Type B pancreatic cell (in vitro differentiated cells): ENCODE measurements around the gene BEAN1. TPM values are rescaled to one million over a fixed set of nuclear protein-coding genes. Genes with fewer than 3 reads are reported as not detected.
"Not testable (repeated sequence)": the region's sequence is repeated elsewhere in the genome, so short reads cannot be mapped to it uniquely, and the experiment has no call there.

ENCODE experiments used
- DNase-seq: peaks from one replicate; pipeline ENCODE4 v3.0.0; 2021; ENCODE audit warnings: mixed read lengths; ENCODE audit not compliant: unreplicated experiment; ENCODE audit errors: extremely low spot score
- H3K27ac Mint-ChIP-seq: 2 replicates; pipeline ENCODE4 v1.8.0; 2021; ENCODE audit warnings: mild to moderate bottlenecking, mixed read lengths
- H3K27me3 Mint-ChIP-seq: 2 replicates; pipeline ENCODE4 v1.8.0; 2021; ENCODE audit warnings: mixed read lengths
- H3K36me3 Mint-ChIP-seq: 2 replicates; pipeline ENCODE4 v1.8.0; 2021; ENCODE audit warnings: mixed read lengths
- H3K4me1 Mint-ChIP-seq: one replicate; pipeline ENCODE4 v1.8.0; 2021; ENCODE audit warnings: mixed read lengths; ENCODE audit not compliant: unreplicated experiment
- H3K4me3 Mint-ChIP-seq: 2 replicates; pipeline ENCODE4 v1.8.0; 2021; ENCODE audit warnings: mild to moderate bottlenecking, mixed read lengths
- H3K9me3 Mint-ChIP-seq: 2 replicates; pipeline ENCODE4 v1.8.0; 2021; ENCODE audit warnings: mixed read lengths
- total RNA-seq: library from RNA; stranded (reverse); gene quantifications from 2 replicates; pipeline ENCODE4 v1.2.1, GENCODE V29; 2021; ENCODE audit warnings: low replicate concordance
- TF ChIP-seq, protein P1 (sequence below): fragments of 200-600 bp; sonication (generic); conservative IDR thresholded peaks from 2 replicates; pipeline ENCODE4 v1.5.0; 2021; ENCODE audit warnings: antibody characterized with exemption, mild to moderate bottlenecking

The BEAN1 gene
- total RNA-seq, 1 donor from 2014 or later = 1.1 TPM

DNA sequence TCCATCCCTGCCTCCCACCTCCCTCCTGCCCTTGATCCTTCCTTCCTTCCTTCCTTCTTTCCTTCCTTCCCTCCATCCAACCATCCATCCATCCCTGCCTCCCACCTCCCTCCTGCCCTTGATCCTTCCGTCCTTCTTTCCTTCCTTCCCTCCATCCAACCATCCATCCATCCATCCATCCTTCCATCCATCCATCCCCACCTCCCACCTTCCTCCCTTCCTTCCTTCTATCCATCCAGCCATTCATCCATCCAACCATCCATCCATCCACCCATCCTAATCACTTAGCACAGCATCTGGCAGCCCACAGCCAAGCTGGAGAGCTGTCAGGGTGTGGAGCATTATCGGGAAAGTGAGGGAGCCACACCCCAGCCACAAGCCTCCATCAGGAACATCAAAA lies 68.3 kb downstream of the BEAN1 start:
- Mint-ChIP-seq H3K9me3 (no peaks in the 10 kb centered on the region), H3K4me1 (no peaks in the 10 kb centered on the region), H3K36me3 (no peaks in the 10 kb centered on the region), H3K27ac (no peak overlapping the region), H3K27me3 (no peaks in the 10 kb centered on the region), H3K4me3 (no peak overlapping the region)
- TF ChIP-seq, protein P1, sequence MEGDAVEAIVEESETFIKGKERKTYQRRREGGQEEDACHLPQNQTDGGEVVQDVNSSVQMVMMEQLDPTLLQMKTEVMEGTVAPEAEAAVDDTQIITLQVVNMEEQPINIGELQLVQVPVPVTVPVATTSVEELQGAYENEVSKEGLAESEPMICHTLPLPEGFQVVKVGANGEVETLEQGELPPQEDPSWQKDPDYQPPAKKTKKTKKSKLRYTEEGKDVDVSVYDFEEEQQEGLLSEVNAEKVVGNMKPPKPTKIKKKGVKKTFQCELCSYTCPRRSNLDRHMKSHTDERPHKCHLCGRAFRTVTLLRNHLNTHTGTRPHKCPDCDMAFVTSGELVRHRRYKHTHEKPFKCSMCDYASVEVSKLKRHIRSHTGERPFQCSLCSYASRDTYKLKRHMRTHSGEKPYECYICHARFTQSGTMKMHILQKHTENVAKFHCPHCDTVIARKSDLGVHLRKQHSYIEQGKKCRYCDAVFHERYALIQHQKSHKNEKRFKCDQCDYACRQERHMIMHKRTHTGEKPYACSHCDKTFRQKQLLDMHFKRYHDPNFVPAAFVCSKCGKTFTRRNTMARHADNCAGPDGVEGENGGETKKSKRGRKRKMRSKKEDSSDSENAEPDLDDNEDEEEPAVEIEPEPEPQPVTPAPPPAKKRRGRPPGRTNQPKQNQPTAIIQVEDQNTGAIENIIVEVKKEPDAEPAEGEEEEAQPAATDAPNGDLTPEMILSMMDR = no peak
- DNase-seq = no peak

DNA sequence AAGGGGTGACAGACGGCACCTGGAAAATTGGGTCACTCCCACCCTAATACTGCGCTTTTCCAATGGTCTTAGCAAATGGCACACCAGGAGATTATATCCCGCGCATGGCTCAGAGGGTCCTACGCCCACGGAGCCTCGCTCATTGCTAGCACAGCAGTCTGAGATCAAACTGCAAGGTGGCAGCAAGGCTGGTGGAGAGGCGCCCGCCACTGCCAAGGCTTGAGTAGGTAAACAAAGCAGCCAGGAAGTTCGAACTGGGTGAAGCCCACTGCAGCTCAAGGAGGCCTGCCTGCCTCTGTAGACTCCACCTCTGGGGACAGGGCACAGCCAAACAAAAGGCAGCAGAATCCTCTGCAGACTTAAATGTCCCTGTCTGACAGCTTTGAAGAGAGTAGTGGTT lies 69.1 kb downstream of the BEAN1 start:
- not testable (repeated sequence) for DNase-seq, H3K9me3 Mint-ChIP-seq, H3K27me3 Mint-ChIP-seq, H3K4me1 Mint-ChIP-seq, H3K36me3 Mint-ChIP-seq, H3K27ac Mint-ChIP-seq, H3K4me3 Mint-ChIP-seq

DNA sequence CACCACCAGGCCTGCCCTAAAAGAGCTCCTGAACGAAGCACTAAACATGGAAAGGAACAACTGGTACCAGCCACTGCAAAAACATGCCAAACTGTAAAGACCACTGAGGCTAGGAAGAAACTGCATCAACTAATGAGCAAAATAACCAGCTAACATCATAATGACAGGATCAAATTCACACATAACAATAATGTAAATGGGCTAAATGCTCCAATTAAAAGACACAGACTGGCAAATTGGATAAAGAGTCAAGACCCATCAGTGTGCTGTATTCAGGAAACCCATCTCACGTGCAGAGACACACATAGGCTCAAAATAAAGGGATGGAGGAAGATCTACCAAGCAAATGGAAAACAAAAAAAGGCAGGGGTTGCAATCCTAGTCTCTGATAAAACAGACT lies 70.8 kb downstream of the BEAN1 start:
- not testable (repeated sequence) for H3K27me3 Mint-ChIP-seq, H3K27ac Mint-ChIP-seq

DNA sequence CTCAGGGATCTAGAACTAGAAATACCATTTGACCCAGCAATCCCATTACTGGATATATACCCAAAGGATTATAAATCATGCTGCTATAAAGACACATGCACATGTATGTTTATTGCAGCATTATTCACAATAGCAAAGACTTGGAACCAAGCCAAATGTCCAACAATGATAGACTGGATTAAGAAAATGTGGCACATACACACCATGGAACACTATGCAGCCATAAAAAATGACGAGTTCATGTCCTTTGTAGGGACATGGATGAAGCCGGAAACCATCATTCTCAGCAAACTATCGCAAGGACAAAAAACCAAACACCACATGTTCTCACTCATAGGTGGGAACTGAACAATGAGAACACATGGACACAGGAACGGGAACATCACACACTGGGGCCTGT lies 74.5 kb downstream of the BEAN1 start:
- not testable (repeated sequence) for DNase-seq, H3K36me3 Mint-ChIP-seq, H3K27ac Mint-ChIP-seq, H3K4me3 Mint-ChIP-seq, H3K4me1 Mint-ChIP-seq, H3K9me3 Mint-ChIP-seq, H3K27me3 Mint-ChIP-seq

More for the DNA sequence above, 70.8 kb downstream of the BEAN1 start:
- not testable (repeated sequence) for H3K36me3 Mint-ChIP-seq, H3K9me3 Mint-ChIP-seq, H3K4me3 Mint-ChIP-seq, DNase-seq, H3K4me1 Mint-ChIP-seq

DNA sequence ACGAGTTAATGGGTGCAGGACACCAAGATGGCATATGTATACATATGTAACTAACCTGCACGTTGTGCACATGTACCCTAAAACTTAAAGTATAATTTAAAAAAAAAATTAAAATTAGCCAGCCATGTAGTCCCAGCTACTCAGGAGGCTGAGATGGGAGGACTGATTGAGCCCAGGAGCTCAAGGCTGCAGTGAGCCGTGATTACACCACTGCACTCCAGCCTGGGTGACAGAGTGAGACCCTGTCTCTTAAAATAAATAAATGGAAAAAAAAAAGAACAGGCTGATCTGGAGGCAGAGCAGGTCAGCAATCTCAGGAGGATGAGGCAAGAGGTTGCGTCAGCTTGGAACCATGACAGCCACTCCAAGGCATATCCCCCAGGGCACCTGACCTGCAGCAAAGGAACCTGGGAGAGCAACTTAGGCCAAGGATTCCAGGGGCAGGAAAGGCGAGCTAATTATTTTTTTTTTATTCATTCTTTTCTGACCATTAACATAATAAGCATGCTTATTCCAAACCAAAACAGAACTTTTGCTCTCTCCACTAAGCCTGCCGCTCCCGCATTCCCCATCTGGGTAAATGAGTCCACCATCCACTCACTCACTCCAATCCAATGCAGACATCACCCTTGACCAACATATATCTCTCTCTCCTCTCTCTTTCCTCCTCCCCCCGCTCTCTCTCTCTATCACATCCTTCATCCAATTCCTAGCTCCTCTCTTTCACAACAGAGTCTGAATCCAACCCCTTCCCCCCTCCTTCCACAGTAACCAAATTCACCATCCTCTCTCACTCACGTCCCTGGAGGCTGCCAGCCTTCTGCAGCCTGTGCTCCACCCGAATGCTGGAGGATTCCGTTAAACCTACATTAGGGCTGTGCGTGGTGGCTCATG lies 75.2 kb downstream of the BEAN1 start:
- DNase-seq = no peak
- Mint-ChIP-seq H3K4me1 (peaks cover 5% of the 10 kb centered on the region), H3K9me3 (no peaks in the 10 kb centered on the region), H3K27me3 (no peaks in the 10 kb centered on the region), H3K4me3 (no peak overlapping the region), H3K27ac (no peak overlapping the region), H3K36me3 (no peaks in the 10 kb centered on the region)
- TF ChIP-seq, protein P1 = no peak

DNA sequence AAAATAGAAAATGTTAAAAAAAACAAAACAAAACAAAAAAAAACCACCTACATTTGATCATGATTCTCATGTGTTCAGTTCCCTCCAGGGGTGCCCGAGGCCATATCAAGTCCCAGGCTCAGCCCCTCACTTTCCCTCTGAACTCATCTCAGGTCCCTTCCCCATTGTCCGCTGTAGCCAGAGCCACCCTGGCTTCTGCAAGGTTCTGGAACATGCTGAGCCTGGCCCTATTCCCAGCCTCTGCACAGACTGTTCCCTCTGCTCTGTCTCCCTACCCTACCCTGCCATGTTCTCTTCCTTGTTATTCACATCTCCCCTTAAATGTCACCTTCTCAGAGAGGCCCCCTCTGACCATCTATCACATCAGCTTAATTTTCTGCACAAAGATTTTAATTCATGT lies 75.9 kb downstream of the BEAN1 start:
- DNase-seq = no peak
- Mint-ChIP-seq H3K4me3 (no peak overlapping the region), H3K4me1 (peaks cover 5% of the 10 kb centered on the region), H3K36me3 (peaks cover 6% of the 10 kb centered on the region), H3K9me3 (no peaks in the 10 kb centered on the region), H3K27me3 (no peaks in the 10 kb centered on the region), H3K27ac (peak overlapping the region; percentile 5)
- TF ChIP-seq, protein P1 = no peak

DNA sequence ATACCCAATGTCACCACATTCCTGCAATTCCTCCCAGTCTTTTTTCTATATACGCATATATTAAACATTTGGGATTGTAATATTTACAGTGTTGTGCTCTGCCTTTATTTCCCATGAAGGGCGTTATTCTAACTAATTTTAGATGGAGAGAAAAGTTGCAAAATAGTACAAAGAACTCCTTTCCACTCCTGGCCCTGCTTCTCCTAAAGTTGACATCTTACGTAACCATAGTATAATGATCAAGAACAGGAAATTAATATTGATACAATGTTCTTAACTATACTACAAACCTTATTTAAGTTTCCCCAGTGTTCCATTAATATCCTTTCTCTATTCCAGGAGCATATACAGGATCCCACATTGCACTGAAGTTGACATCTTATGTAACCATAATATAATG lies 76.5 kb downstream of the BEAN1 start:
- Mint-ChIP-seq H3K27ac (peak overlapping the region; percentile 5), H3K9me3 (no peaks in the 10 kb centered on the region), H3K4me3 (no peak overlapping the region), H3K4me1 (peaks cover 5% of the 10 kb centered on the region), H3K27me3 (no peaks in the 10 kb centered on the region), H3K36me3 (peaks cover 9% of the 10 kb centered on the region)
- TF ChIP-seq, protein P1 = no peak
- no peak for DNase-seq
